GM21529 (cell line): ENCODE data around the gene MPPED1.

ENCODE experiments used
- ATAC-seq: cut with Tn5 transposase; IDR thresholded peaks from one replicate; pipeline ENCODE4 v1.9.1; 2021; ENCODE audit not compliant: unreplicated experiment

MPPED1 gene

DNA sequence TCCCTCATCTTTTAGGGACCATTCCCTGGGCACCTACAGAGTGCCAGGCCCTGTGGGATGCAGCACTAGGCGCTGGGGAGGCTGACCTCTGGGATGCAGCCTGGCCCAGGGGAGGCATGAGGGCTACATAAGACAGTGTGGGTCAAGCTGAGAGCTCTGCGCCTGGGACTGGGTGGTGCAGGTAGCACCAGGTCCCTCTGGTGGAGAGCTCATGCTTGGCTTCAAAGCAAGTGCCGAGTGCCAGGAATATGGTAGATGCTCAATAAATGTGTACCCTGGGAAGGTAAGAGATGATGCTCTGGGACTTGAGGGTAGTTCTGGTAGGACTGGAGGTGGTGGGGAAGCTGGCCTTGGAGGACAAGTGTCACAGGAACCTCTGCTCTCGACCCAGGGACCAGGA lies 2.0 kb upstream of the MPPED1 start:
- ATAC-seq: no peak

DNA sequence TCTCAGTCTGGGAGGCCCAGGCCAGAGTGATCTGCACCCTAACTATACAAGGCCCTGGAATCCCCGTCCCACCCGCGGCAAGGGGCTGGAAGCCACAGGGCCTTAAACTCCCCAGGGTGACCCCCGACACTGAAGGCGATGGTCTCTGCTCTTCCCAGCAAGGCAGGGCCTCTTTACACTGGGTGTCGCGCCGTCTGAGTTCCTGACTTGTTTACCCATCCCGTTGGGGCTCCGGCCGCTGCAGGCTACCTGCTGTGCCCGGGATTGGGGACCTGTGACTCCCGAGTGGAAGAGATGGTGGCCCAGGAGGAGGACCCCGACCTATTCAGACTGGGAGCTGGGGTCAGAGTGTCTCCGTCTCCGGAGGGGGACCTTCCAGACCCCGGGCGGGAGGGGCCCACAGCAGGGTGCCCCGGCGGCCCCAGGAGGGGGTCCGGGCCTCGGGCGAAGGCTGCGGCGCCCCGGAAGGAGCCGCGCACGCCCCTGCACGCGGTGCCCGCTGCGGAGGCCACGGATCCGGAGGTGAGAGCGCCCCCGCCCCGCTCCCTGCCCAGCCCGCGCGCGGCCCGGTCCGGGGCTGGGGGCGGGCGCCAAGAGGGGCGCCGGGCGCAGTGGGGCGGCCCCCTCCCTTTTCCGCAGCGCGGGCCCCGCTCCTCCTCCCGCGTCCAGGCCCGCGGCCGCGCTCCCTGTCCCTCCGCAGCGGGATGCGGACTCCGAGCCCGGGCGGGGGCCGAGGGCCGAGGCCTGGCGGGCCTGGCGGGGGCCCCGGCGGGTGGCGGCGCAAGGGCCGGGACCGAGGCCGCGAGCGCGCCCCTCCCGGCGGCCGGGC lies 560 bp upstream of the MPPED1 start:
- no peak for ATAC-seq

DNA sequence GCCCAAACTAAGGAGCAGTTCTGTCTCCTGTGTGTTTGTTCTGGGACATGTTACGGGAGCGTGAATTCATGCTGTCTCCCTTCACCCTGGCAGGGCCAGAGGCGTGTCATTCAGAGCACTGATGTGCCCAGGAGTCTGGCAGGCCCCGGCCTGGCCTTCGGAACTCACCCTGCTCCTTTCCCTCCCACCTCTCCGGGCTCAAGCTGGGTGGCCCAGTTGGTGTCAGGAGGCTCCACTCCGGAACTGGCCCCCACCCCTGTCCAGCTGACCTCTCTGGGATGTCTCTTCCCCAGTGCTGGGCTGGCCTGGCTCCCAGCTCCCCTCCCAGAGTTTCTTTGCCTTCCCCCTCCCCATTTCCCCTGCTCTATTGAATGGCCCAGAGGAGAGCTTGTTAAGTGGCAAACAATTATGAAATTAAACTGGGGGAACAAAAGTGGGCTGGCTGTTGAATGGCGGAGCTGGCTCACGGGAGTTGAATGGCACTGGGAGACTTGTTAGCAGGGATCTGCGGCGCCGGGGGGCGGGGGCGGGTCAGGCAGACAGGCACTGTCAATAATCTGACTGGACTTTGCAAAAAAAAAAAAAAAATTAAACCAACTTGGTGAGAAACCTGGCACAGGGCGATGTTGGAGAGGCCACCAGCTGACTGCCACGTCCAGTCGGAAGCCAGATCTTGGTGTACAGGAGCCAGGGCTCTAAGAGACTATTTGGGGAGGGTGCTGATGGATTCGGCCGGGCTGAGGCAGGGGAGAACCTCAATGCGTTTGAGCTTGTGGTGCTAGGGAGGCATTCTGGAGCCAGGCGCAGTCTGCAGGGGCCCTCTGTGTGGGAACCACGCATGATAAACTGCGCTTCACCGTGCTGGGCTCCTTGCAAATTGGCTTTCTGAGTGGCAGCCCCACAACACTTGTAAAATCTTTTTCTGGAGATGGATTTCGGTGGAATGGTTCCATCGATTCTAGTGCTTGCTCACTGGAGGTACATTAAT lies 1.3 kb downstream of the MPPED1 start:
- ATAC-seq: no peak

DNA sequence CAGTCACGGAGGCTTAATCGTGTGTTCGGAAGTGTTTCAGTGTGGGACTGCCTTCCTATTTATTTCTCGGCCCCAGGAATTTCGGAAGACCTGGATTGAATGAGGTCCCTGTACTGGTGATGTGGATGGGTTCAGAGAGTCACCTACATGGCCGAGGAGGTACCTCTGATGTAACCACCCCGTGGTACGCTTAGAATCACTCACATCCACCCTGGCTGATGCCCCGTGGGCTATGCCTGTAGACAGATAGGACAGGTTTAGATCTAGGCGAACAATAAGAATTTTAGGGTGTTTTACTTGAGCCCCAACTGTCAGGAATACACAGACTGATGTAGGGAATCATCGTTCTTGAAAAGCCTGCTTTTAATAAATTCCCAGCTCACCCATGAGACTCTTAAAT lies 2.0 kb downstream of the MPPED1 start:
- ATAC-seq: no peak

DNA sequence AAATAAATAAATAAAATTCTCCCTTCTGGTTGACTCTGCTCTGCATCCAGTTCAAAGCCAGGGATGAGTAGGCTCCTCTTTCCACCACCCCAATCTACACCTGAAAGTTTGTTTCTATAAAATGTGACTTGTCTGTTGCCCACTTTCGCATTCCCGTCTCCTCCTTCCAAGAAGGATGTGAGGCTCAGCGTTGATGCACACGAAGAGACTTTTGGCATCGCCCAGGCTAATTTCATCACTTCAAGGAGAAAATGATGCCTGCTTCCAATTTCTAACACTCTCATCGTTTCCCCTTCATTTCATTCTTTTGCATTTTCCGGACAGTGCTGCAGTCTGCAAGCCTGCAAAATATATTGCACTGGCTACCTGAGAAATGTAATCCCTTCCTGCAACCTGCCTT lies 3.9 kb downstream of the MPPED1 start:
- no peak for ATAC-seq

DNA sequence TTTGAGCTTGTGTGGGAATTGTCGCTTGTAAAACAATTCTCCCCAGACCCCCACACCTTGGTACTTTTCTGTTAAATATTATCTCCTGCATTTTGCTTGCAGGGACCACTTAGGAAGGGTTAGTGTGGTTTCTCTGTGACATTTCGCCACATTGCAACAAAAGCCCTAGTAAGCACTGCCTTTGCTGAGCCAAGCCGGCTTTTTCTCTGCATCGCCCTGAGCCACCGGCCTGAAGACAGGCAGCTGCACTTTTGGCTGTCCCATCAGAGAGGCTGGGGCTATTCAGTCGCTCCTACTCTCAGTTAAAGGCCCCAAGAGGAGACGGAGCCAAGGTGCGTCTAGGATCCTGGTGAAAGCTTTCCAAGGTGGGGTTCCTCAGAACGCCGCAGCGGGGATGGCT lies 5.7 kb downstream of the MPPED1 start:
- ATAC-seq: no peak

DNA sequence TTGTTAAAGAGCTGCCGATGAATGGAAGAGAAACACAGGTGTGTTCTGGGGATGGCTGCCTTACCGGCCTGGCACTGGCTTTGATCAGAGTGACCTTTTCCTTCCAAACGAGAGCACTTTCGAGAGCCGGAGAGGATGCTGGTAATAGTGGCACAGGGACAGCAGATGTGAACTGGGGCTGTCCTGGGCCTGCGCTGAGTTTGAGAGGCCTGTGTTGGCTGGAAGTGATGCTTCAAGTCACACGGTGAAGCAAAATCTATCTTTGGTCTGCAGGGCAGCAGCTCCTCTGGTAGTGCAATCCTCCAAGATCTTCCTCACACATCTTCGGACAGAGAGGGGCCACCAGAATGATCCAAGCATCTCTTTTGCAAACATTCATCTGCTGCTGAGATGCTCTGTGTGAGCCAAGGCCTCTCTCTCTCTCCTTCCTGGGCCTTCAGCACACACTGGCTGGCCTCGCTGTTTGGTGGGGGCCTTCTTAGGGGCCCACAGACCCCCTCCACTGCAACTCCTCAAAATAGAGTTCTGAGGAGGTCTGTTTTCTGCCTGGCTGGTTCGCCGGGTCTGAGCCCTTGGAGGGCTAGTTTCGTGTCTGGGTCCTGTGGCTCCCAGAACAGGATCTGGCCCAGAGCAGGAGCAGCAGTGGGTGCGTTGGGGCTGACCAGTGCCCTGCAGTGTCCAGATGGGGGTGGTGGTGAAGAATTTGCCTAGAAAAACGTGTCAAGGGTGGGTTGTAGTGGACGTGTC lies 6.4 kb downstream of the MPPED1 start:
- no peak for ATAC-seq

DNA sequence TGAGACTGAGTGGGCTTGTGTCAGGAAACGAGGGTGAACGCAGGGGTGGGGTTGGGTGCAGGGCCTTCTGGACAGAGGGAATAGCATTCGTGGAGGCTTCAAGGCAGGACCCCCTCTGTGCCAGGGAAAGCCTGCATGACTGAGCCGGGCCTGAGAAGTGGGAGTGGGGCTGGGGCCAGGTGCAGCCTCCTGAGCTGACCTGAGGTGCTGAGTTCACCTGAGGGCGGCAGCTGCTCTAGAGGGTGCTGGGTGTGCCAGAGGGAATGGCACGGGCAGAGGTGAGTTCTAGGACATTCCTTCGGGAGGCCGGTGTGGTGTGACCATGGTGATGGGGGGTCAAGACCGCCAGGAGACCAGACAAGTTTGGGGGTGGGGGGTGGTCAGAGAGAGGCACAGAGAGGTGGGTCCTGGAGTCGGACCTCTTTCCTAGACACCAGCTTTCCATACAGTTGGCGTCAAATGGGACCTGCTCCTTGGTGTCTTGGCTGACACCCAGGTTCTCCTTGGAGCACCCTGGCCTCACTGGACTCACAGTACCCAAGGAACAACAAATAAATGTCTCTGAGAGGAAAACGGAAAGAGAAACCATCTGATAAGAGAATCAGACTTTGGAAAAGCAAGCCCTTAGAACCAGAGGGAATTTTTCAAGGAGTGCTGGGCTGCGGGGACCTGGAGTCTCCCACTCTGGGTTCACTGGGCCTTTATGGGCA lies 7.7 kb downstream of the MPPED1 start:
- ATAC-seq: no peak

DNA sequence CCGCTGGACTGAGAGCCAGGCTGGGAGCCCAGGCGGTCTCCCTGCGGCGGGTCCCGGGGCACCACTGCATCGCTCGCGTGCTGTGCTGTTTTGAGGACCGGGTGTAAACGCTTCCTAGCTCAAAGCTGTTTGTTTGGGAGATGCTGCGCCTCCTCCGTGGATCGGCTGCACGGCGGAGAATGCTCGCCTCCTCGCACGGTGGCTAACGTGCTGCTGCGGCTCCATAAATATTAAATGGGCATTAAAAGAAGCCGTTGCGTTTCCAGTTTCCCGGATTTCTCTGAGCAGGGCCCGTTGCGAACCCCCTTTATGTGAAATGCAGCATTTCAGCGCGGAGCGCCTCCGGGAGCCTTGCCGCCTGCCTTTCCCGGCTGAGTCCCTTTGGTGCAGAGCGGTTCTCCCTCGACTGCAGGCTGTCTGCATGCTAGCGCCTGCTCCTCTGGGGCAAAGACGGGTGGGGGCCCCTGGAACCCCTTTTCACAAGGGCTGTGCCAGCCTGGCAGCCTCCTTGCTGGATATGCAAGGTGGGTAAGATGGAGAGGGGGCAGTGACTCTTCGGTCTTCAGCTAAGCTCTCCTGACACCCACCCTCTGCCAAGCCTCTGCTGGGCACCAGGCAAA lies 9.3 kb downstream of the MPPED1 start:
- no peak for ATAC-seq

DNA sequence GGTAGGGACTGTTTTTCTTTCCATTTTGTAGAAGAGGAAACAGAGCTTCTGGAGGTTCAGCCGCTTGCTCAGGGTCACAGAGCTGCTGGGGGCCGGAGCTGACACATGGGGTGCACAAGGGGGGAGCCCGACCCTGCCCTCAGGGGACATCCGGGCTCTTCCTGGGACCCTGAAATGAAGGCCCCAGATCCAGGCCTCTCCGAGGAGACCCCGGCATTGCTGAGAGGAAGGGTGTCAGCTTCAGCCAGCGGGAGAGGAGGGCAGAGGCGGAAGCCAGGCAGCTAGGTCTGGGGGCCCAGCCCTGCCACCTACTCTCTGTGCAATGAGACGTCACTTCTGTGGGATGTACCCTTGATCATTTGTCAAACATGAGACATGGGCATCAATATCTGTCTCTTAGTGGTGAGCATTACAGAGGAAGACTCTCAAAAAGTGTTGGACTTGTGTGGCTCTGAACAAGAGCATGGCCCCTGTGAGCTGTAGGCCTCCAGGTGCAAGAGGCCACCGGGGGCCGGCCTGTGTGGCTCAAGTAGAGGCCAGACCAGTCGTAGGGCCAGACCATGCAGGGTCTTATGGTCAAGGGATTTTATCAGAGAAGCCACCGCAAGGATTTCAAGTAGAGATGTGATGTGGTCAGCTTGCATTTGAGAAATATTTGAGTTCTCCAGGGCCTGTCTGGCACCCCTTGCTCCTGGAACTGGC lies 10.3 kb downstream of the MPPED1 start:
- no peak for ATAC-seq

DNA sequence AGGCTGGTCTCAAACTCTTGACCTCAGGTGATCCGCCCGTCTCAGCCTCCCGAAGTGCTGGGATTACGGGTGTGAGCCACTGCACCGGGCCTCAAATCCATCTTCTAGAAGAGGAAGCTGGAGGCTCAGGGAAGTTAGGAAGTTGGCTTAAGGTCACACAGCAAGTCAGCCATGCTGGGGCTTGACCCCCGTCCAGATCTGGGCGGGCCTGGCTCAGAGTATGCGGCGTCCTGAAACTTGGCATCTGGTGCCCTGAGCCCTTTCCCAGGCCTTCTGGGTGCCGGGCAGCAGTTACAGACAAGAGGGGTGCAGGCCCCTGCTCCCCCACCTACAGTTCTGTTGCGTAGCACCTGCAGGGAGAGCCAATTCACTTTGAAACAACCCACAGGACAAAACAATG lies 11.2 kb downstream of the MPPED1 start:
- ATAC-seq: no peak

DNA sequence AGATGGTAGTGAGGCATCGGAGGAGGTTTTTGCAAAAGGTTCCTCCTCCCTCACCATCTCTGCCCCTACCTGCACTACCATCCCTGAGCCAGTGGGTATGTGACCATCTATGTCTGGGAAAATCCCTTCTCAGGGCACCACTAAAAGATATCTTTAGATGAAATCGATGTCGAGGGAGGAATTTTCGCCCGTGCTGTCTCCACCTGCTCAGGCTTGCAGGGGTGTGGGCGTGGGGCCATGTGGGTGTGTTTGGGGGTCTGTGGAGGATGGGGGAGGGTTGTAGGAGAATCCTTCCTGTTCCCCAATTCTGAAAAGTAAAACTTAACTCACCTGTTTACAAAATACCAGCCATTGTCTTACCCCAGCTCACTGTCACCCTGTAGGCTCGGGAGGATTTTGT lies 12.4 kb downstream of the MPPED1 start:
- ATAC-seq: no peak

DNA sequence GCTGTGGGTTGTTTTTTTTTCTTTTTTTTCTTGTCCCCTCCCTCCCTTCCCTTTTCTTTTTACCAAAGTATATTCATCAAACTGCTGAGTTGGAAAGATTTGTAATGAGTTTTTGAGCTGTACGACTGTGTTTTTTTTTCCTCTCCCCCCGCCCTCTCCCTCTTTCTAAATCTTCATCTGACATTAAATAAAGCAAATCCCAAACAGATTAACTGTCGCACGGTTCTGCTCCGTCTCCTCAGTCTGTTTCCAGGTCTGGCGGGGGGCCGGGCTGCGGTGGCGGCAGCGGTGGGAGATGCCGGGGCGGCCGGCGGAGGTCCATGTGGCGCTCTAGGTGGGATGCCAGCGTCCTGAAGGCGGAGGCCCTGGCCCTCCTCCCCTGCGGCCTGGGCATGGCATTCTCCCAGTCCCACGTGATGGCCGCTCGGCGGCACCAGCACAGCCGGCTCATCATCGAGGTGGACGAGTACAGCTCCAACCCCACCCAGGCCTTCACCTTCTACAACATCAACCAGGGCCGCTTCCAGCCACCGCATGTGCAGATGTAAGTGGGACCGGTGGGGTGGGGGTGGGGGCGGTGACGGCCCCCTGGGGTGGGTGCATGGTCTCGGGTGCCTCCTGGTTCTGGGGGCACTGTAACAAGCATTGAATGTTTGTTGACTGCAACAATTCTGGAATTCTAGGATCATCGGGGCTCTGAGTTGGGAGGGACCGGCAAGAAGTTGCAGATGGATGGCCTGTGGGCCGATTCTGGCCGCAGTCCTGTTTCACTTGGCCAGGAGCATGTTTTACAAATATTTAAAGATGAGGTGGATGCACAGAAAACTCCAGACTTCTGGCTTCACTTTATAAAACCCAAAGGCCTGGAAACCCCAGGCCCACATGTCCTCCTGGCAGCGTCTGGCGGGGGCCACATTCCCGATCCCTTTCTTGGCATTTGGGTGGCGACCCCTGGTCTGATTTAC lies 13.1 kb downstream of the MPPED1 start:
- no peak for ATAC-seq

DNA sequence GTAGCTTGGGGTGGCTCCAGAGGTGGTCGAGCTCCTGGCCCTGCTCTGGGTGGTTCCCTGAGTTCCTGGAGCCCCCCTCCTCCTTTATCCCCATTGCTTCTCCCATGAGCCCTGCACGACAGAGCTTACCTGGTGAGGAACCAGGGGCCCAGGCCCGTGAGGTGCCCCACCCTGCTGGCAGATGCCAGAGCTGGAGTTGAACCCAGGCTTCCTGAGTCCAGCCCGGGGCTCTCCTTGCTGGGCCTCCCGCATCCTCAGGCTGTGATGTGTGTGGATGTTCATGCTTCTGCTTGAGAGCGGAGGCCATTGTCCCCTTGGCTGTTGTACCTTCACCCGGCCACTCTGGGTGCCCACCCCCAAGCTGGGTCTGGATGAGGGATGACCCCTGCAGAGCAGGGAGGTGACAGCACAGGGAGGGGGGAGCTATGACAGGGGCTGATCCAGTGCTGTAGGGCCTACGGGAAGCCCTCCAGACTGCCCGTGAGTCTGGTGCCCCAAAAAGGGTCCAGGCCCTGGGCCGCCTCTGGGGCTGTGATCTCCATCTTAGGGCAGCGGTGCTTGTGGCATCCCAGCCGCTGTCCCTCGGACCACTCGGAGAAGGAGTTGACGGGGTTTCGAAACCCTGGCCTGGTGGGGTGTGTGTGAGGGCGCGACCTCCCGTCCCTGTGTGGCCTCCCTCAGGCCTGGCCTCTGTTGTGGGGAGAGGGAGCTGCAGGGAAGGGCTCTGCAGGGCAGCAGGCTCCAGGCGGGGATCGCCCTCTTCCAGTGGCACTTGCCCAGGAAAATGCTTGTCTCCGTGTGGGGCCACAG lies 14.4 kb downstream of the MPPED1 start:
- ATAC-seq: no peak

DNA sequence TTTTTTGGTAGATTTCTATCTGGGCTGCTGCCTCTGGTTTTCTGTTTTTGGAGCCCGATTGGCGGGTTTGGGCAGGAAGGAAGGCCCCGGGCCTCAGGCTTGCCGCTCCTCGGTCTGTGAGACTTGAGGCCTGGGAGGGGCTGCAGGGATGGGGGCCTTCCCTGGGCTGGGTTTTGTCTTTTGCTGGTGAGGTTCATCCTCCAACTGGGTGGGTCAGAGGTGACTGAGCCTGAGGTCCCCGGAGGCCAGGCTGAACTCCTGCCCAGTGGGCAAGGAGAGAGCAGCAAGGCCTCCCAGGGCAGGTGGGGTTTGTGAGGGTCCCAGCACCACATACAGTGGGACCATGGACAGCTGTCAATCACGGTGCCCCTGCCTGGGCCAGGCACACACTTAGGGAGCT lies 15.0 kb downstream of the MPPED1 start:
- ATAC-seq: no peak

DNA sequence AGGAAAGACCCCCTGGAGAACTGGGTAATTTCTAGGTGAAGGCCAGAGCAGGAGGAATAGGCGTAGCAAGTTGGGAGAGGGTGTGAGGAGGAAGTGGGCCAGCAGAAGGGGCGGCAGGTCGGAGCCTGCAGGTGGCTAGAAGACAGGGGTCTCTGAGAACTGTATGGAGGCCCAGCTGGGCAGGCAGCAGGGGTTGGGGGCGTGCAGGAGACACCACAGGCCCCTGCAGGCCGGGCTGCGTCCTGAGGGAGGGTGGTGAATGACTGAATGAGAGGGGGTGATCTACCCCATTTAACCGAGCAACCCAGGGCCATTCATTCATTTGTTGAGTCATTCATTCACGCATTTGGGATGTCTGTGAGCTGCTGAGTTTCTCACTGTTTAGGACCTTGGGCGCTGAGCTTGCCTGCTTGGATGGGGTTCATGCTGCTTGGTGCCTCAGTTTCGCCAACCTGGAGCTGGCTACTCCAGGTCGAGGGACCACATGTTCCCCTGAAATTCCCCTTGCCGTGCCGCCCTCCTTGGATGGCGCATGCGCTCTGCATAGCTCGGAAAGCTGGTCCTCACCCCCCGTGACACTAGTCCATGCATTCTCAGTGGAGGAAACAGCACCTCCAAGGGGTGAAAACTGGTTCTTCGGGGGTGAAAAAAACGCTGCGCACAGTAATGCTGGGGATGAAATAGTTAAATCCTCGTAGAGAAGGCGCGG lies 15.6 kb downstream of the MPPED1 start:
- ATAC-seq: no peak

DNA sequence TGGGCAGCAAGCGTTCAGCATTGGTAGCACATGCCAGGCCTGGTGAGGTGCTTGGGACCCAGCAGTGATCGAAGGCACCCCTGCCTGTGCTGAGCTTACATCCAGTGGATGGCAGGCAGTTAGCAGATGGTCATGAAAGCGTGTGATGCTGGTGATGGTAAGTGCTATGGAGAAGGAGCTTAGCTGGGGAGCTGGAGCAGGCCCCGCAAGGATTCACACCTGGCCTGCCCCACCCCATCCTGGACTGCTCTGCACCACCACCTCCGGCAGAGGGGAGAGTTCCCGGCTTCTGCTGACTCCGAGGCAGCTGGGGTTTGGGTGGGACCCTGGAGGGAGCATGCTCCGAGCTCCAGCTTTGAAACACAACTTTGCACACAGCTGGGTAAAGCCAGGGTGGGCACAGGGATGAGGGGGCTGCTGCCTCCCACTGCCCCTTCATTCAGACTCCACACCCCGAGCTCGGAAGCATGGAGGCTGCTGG lies 16.2 kb downstream of the MPPED1 start:
- ATAC-seq: no peak
